Caco-2 (cell line): ENCODE results near the gene CLEC2L. TPM values are rescaled to one million over a fixed set of nuclear protein-coding genes. Genes with fewer than 3 reads are reported as not detected.

ENCODE experiments used
- BruUV-seq: library from RNA; stranded (reverse); fragments of 400-500 nt; replicated peaks from 2 replicates; lab custom pipeline; 2021; lab: Mats Ljungman, UMichigan
- CTCF ChIA-PET: fragments of 300-600 bp; sonication (Branson Sonifier 250); formaldehyde crosslinking; loops from one replicate; lab custom pipeline; 2022; ENCODE audit warnings: antibody characterized with exemption; lab: Charles Lee
- POLR2A ChIA-PET: fragments of 300-600 bp; sonication (Branson Sonifier 250); formaldehyde crosslinking; loops from one replicate; lab custom pipeline; 2022; ENCODE audit warnings: antibody characterized with exemption; lab: Charles Lee
- DNase-seq, 2 experiments: peaks; one replicate each; pipeline versions ENCODE4 v3.0.0 to v3.0.0-alpha.2; 2020 to 2022
- H3K27me3 ChIP-seq: replicated peaks from 2 replicates; pipeline ENCODE4 v1.6.0; 2011; ENCODE audit warnings: low read length; ENCODE audit not compliant: control insufficient read depth, insufficient read depth
- H3K36me3 ChIP-seq: 2 replicates; pipeline ENCODE4 v1.5.1; 2011; ENCODE audit warnings: low read length; ENCODE audit not compliant: control insufficient read depth, insufficient read depth
- H3K4me1 ChIP-seq: fragments of 250-450 bp; sonication (Bioruptor Pico); 2 replicates; pipeline ENCODE4 v1.5.1; 2020; ENCODE audit warnings: mild to moderate bottlenecking
- H3K4me3 ChIP-seq: 2 replicates; pipeline ENCODE4 v1.5.1; 2011; ENCODE audit warnings: low read depth, mild to moderate bottlenecking, control low read depth, low read length
- H3K9me3 ChIP-seq: fragments of 250-450 bp; sonication (Bioruptor Pico); 2 replicates; pipeline ENCODE4 v1.5.1; 2020; ENCODE audit warnings: mild to moderate bottlenecking, moderate library complexity
- H3K27ac Mint-ChIP-seq: one replicate; pipeline ENCODE4 v1.8.0; 2022; ENCODE audit warnings: mixed read lengths; ENCODE audit not compliant: unreplicated experiment
- H3K27me3 Mint-ChIP-seq: one replicate; pipeline ENCODE4 v1.8.0; 2022; ENCODE audit warnings: mixed read lengths; ENCODE audit not compliant: insufficient read depth, unreplicated experiment
- H3K36me3 Mint-ChIP-seq: one replicate; pipeline ENCODE4 v1.8.0; 2022; ENCODE audit warnings: mild to moderate bottlenecking, mixed read lengths; ENCODE audit not compliant: insufficient read depth, unreplicated experiment
- H3K4me1 Mint-ChIP-seq: one replicate; pipeline ENCODE4 v1.8.0; 2022; ENCODE audit warnings: low read depth, mixed read lengths; ENCODE audit not compliant: unreplicated experiment
- H3K4me3 Mint-ChIP-seq: one replicate; pipeline ENCODE4 v1.8.0; 2022; ENCODE audit warnings: mild to moderate bottlenecking, moderate library complexity, mixed read lengths; ENCODE audit not compliant: unreplicated experiment
- H3K9me3 Mint-ChIP-seq: one replicate; pipeline ENCODE4 v1.8.0; 2022; ENCODE audit warnings: mixed read lengths; ENCODE audit not compliant: unreplicated experiment
- CTCF ChIP-seq, 2 experiments: fragments of 200-600 bp in 1 of 2; IDR thresholded peaks; 1 replicate in 1 of 2; 2 replicates in 1 of 2; pipeline versions ENCODE4 v1.5.1 to v1.8.0; 2011 to 2022; ENCODE audit warnings: antibody characterized with exemption in 1 of 2, control low read depth in 1 of 2, inconsistent platforms in 1 of 2, low read depth in 1 of 2, low read length in 1 of 2, mild to moderate bottlenecking in 1 of 2, moderate library complexity in 1 of 2; ENCODE audit not compliant: insufficient read depth in 1 of 2, severe bottlenecking in 1 of 2, unreplicated experiment in 1 of 2
- intact Hi-C: fragments of 100-400 bp; cut with micrococcal nuclease; formaldehyde crosslinking; loops from one replicate; pipeline ENCODE4 v1.10.0; 2022; ENCODE audit not compliant: unreplicated experiment
- total RNA-seq: library from RNA; stranded (reverse); gene quantifications from 2 replicates; pipeline ENCODE4 v1.2.3, GENCODE V29; 2022

CLEC2L gene
- total RNA-seq, 1 experiment from 2014 or later, result not detected

- H3K27me3 Mint-ChIP-seq, result peaks cover 8% of the 10 kb centered on the region
- peaks cover 12% of the 10 kb centered on the region for H3K9me3 Mint-ChIP-seq
Measured at GRCh38 chr7:139526578-139527544, 3.4 kb downstream of the CLEC2L start.

GRCh38 chr7:139531094-139531493, 7.6 kb downstream of the CLEC2L start:
- H3K27ac Mint-ChIP-seq, result no peak overlapping the region
- BruUV-seq, result no TSS peak
- no peaks in the 10 kb centered on the region; the same call in 1 of the 2 replicates for H3K27me3 ChIP-seq

More at GRCh38 chr7:139526578-139527544, 3.4 kb downstream of the CLEC2L start:
- no peaks in the 10 kb centered on the region for H3K4me1 Mint-ChIP-seq
- H3K4me3 Mint-ChIP-seq, result no peak overlapping the region
- Histone ChIP-seq H3K27me3 (no peaks in the 10 kb centered on the region), H3K4me1 (no peaks in the 10 kb centered on the region), H3K9me3 (peaks cover 11% of the 10 kb centered on the region; the same call in 1 of the 2 replicates), H3K36me3 (no peaks in the 10 kb centered on the region), H3K4me3 (no peak overlapping the region)
- BruUV-seq, result no TSS peak
- no peak overlapping the region for H3K27ac Mint-ChIP-seq
- no peaks in the 10 kb centered on the region for H3K36me3 Mint-ChIP-seq
- intact Hi-C loops, result no loop called here
- no peak for TF ChIP-seq CTCF (IDR thresholded peaks at IDR 0.05; ENCODE audit: insufficient read depth in 1 of 2, low read depth in 1 of 2, low read length in 1 of 2, severe bottlenecking in 1 of 2, unreplicated experiment in 1 of 2)
- CTCF ChIA-PET, result no interaction called here
- POLR2A ChIA-PET, result no interaction called here
- DNase-seq, result no peak

More at GRCh38 chr7:139531094-139531493, 7.6 kb downstream of the CLEC2L start:
- no peaks in the 10 kb centered on the region for H3K36me3 Mint-ChIP-seq
- CTCF ChIA-PET, result no interaction called here
- peaks cover 21% of the 10 kb centered on the region for H3K27me3 Mint-ChIP-seq
- no peak for TF ChIP-seq CTCF (IDR thresholded peaks at IDR 0.05; ENCODE audit: insufficient read depth in 1 of 2, low read depth in 1 of 2, low read length in 1 of 2, severe bottlenecking in 1 of 2, unreplicated experiment in 1 of 2)
- intact Hi-C loops, result no loop called here
- Histone ChIP-seq H3K36me3 (no peaks in the 10 kb centered on the region), H3K4me3 (no peak overlapping the region), H3K4me1 (no peaks in the 10 kb centered on the region), H3K9me3 (peaks cover 11% of the 10 kb centered on the region; the same call in 1 of the 2 replicates)
- no peak overlapping the region for H3K4me3 Mint-ChIP-seq
- H3K9me3 Mint-ChIP-seq, result peaks cover 12% of the 10 kb centered on the region
- H3K4me1 Mint-ChIP-seq, result no peaks in the 10 kb centered on the region
- DNase-seq, result no peak
- POLR2A ChIA-PET, result no interaction called here
